Inflammatory macrophage (primary cell): ENCODE data around the gene LRP1B.

Source experiments
- DNase-seq, 2 donors: peaks; one replicate each; pipeline ENCODE4 v3.0.0-alpha.2; 2020 to 2022

The LRP1B gene

DNA sequence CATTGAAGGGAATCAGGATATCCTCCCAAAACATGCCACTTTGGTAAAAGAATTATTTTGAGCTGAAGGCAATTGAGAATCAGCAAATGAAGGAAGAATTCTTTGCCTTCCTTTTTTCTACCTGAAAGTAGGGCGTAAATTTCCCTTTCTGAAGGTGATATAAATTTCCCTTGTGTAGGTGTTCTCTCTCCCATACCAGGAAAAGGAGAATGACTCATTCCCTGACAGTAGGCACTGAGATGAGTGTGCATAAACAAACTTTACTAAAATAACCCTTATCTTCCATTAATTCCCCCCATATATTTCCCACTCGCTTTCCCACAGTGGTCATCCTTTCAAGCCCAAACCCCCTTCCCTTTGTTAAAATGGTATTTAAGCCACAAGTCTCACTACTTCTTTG is 1339.0 kb downstream of the LRP1B start:
- DNase-seq: no peak

DNA sequence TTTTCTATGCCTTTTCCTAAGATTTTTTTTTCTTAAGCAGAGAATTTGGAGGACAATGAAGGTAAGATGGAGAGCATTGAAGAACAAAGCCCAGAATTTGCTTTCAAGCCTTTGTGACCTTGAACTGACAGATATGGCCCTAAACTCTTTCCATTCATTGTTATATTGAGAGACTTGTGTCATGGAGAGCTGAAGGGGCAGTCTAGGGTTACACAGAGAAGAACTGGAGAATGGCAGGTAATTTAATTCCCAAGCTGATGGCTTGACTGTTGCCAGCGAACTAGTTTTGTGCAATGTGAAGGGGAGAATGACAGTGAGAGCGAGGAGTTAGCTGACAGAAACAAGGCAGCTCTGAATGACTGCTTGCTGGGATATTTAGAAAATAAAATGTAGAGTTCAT is 1344.2 kb downstream of the LRP1B start:
- DNase-seq: no peak

DNA sequence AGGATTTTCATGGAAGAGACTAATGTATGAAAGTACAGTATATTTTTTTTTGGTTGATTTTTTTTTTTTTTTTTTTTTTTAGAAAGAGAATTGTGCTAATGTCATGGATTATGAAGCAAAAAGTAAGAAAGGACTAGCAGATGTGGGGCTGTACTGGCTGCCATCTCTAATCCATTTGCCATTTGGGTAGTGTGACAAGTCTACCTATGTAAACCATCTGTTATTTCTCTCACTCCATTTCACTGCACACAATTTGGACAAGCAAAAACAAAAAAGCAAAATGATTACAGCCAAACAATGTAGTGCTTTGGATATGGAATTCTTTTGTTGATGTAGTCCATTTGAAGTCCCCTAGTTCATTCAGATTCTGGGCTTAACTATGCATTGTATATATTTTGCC is 1355.4 kb downstream of the LRP1B start:
- no peak for DNase-seq

DNA sequence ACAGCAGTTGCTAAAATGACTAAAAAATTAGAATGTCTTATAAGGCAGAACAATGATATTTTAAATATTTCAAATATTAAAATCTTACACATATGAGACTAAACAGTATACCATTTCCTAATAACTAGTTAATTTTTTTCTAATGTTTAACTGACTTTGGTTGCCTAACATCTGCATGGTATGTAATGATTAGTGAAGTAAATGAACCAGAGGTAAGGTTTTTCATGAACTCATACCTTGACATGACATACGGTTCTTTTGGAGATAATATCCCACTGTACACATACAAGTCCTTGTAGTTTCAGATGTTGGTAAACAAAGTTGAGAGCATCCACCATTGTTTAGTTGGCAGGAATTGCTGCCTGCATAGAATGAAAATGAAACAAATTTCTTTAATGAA is 1360.2 kb downstream of the LRP1B start:
- no peak for DNase-seq

DNA sequence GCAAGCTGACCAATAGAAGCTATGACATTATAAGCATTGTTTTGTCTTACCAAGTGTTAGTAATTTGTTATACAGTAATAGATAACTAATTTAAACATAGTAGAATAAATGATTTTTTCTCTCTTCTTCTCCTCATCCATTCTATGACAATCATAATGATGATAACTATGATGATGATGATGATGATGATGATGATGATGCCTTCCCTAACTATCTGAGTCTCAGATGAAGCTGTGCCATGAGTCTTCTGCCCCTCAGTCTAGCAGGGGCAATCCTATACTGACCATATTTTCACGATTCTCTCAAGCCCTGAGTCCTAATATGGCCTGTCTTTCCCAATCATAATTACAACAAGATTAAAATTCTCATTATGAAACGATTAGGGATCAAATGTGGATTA is 1369.0 kb downstream of the LRP1B start:
- no peak for DNase-seq

DNA sequence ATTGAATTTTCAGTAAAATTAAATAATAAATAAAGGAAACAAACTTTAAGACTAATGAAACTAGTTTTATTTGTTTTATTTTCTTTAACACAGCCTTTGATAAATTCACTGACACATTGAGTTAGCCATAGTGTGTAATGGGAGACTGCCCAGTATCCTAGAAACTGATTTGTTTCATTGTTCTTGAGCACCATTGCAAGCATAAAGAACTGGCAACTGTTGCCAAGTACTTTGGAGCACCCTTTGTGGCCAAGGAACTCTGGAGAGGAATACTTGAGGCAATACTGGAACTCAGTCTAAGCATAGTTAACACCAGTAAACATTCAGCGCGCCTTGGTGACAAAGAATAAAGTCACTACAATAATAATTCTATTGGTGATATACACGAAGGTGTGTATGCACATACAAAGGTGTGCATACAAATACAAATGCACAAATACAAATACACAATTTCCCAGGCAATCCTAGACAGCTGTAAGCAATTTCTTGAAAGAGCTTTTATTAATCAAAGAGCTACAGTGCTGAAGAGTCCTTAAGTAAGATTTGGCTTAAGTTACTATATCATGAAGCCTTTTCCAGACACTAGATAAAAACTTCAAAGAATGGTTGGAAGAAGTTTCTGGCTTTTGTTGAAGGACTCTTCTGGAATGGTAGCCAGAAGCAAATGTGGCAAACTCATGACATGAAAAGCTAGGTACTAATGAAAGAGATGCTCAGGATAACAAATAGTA is 1371.2 kb downstream of the LRP1B start:
- DNase-seq: no peak

DNA sequence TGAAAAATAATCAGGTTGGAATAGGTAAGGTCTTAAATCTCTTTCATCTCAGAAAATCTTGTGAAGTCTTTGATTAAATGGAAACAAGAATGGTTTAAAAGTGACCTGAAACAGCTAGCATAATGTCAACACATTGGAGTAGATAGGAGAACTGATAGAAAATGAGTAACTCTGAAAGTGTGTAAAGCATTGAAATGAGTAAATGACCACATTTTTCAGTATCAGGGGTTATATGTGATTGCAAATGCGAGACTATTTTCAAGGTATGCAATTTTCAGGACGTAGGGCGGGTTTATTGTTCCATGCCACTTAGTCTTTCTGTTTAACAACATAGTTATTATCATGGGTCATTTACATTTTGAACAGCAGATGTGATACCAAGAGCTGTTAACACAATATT is 1383.2 kb downstream of the LRP1B start:
- DNase-seq: no peak

DNA sequence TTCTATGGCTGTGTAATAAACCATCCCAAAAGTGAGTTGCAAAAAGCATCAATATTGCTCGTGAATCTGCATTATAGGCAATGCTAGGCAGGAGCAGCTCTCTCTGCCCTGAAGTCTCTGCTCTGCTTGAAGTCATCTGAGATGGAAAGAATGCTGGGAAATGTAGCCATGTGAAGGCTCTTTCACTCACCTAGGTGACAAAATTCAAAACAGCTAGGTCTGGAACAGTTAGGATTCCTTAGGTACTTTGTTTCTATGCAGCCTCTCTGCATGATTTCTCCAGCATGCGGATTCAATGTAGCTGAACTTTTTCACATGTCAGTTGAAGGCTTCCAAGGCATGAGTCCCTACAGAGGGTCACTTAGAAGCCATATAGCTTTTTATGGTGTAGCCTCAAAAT is 1383.7 kb downstream of the LRP1B start:
- DNase-seq: no peak

DNA sequence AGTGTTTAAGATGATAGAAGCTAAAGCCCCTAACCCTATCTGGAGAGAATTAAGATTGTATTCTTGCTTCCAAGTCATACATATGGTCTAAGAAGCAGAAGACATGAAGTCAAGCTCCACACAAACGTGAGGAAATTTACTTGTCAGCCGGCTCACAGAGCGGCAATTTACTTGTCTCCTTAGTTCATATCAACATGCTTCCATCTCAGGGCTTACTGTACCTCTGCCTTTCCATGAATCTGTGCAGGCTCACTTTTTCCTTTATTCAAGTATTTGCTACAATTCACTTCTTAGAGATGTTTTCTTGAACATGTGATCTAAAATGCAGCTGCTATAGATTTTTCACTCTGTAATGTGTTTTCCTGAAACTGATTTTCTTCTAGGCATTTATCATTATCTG is 1386.4 kb downstream of the LRP1B start:
- DNase-seq: no peak

DNA sequence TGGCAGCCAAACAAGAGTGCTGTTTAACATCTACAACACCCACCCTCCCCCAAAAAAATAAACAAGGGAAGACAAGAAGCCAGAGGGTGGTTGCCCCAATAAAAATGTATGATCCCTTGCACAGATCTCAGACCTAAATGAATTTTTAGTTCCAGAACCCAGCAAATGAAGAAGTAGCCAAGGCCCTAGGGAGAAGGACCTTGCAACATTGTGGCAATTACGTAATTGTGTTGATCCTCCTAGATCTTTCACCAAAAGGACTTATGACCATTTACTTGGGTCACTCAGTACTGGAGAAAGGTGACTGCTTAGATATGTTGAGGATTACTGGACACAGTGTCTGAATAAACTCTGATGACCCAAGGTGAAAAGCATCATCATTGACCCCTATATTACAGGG is 1393.8 kb downstream of the LRP1B start:
- DNase-seq: peak; percentile 4 to 12

DNA sequence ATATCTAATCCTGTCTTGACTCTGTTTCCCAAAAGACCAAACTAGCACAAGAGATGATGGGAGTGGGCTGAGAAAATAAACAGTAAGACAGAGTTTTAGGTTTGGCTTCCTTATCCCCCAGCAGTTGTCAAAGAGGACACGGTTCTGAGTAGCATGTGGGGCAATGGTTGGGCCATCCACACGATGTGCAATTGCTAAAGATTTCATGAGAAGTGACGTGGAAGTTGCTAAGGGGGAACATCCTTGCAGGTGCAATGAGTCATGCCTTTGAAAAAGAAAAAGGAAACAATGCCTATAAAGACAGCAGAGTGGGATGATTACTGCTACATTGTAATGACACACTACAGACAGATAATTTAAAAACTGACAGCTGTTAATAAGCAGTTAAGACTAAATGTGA is 1395.8 kb downstream of the LRP1B start:
- DNase-seq: no peak

DNA sequence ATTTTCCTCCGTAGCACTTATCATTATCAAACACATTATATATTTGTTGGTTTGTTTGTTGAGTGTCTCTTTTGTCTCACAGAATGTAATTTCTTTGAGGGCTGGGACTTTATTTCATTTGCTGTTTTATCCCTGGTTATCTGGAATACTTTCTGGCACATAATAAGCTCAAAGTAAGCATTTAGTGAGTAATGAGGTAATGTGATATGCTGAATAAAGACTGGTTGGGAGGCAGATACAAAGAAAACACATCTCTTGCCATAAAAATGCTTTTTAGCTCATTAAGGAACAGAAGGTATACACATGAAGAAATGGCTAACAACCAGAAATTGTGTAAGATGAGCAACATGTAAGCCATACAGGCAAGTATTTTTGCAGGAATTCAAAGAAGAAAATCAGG is 1411.8 kb downstream of the LRP1B start:
- DNase-seq: no peak

DNA sequence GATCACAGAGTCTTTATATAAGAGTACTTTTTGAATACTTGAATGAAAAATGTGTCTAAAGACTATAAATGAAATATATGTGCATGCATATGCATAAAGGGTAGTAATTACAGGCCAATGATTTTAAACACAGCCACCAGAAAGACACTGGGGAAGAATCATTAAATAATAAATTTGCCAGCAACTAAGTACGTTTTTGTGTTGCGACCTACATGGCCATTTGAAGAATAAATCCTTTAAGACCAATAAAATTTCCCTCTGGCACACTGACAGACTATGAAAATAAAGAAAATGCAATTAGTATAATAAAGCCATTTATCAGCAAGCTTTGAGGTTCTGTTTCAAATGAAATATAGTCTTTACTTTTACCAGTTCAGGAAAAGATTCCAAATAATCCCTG is 1413.3 kb downstream of the LRP1B start:
- DNase-seq: no peak

DNA sequence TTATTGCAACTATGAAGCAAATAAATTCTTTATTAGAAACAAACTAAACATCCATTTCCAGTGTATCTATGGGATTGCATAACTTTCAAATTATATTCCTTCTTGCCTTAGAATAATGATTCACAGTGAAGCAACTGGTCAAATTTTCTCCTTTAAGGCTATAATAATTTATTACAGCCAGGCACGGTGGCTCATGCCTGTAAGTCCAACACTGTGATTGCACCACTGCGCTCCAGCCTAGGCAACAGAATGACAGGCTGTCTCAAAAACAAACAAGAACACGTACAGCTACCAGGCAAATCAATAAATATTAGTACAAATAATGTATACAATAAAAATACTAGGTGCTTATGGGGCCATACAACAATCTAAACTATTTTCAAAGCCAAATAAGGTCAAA is 1416.2 kb downstream of the LRP1B start:
- DNase-seq: no peak

DNA sequence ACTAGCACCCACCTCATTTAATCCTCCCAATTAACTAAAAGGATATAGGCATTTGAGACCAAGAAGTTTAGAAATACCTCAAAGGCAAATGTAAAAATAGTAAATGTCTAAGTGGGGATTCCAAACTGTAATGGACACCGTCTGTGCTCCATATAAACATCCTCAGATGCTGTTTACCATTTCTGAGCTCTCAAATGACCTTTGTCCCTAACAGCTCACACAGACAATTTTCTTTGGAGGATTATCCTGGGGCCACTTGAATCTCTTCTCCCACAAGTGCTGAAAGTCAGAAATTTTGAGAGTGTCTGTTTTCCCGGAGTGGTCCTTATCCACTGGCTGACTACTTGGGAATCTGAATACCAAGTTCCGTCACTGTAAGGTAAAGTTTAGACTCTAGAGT is 1418.9 kb downstream of the LRP1B start:
- DNase-seq: no peak

DNA sequence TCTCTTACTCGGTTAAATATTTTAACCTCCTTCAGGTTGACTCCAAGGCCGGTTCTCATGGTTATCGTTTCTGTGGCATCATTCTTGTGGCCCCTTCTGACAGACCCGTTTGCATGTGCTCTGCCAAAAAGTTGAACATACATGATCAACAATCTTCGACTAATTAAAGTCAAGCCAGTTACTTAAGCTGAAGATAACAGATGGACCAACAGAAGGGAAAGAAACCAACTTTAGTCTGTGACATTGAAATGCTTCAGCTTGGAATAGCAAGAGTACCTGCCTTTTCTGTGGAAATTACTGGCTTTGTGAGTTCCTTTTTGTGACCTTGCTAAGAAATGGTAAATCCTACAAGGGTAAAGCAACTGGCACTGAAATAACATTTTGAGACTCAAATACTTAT is 1429.1 kb downstream of the LRP1B start:
- DNase-seq: no peak

DNA sequence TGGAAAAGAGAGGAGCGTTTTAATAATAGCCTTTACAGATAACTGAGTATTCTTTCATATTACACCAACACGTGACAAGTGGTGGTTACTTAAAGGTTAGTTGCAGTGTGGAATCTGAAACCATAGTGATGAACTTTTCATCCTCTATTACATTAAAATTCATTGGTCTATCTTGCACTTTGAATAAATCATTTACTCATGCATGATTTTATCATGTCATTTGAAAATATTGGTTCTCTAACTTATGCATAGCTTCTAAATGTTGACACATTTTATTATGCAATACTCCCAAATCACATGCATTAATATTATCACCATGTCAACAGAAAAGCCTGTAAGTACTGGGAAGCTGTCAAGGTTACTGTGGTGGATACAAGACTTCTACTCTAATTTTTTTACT is 1432.2 kb downstream of the LRP1B start:
- no peak for DNase-seq

DNA sequence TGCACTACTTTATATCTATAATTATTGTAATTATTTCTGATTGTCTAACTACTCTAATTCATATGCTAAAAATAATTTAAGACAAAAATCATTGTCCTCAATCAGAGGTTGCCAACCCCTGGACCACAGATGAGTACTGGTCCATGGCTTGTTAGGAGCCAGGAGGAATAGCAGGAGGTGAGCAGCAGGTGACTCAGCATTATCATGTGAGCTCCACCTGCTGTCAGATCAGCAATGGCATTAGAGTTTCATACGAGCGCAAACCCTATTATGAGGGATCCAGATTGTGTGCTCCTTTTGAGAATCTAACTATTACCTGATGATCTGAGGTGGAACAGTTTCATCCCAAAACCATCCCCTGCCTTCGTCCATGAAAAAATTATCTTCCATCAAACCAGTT is 1434.4 kb downstream of the LRP1B start:
- DNase-seq: no peak

DNA sequence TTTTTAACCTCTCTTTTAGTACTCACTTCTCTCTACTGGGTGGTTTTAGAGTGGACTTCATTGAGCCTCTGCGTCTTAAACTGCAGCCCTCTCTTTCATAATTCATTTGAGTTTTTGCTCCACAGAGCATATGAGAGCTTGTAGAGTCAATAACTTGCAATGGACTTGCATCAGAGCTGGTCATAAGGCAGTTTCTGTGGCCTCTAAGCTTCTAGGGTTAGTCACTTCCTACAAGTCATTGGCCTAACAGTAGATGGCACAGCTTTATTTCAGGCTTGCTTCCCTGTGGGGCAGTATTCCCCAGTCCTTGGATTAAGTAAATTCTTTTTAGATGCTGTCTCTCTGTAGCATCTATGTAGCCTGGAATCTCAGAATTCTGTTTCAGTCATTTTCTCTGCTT is 1435.7 kb downstream of the LRP1B start:
- DNase-seq: no peak

DNA sequence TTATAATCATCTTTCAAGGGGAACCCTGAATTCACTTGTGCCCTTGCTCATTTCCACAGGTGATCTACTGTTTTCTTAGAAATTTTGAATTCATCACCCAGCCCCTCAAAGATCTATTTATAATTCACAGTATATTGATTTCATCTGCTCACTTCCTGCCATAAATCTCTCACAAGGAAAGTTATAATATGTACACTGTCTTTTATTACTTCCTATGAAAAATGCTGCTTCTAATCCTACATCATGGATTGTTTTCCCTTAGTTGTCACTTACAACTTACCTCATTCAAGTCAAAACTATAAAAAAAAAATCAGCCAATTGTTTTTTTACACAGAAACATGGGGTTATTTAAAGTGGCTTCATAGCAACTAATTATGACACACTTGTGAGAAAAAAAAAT is 1443.0 kb downstream of the LRP1B start:
- DNase-seq: no peak

DNA sequence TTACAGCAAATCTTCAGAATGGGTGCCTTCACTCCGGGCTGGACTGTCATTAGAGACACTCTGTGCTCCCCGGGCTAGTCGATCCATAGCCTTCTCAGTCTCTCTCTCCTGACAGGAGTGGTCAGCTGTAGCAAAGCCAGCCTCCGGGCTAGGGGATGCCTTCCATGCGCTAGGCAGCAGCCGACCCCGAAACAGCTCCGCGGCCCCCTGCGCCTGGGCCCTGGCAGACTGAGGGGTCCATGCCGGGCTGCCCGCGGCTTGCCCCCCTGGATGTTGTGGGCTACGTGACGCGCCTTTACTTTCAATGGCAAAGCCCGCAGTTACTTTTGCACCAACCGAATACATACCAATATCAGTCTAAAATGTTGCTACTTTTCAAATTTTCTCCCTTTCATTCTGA is 1447.2 kb downstream of the LRP1B start:
- no peak for DNase-seq

DNA sequence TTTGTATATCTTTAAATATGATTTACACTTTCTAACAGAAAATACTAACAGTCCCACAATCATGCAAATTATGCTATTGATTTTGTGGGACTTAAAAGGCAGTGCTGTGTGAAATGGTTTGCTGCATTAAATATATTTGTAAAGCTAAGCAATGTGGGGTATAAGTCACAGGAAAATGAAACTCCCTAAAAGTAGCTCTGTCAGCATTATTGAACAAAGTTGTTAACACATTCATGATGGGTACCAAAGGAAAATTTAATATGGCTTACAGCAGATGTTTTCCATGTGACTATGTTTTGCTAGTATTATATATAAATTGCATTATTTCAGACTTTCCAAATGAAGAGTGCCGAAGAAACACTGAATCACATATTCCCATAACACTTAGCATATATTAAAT is 1450.0 kb downstream of the LRP1B start:
- DNase-seq: no peak

DNA sequence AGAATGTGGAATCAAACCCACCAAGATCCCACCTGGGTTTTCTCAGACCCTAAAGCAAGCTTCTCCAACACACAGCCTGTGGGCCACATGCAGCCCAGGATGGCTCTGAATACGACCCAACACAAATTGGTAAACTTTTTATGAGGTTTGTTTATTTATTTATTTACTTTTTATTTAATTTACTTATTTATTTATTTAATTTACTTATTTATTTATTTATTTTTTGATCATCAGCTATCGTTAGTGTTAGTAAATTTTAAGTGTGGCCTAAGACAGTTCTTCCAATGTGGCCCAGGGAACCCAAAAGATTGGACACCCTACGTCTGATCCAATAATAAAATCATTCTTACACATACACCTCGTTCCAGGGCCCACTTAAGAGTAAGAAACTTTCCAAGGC is 1451.1 kb downstream of the LRP1B start:
- no peak for DNase-seq

DNA sequence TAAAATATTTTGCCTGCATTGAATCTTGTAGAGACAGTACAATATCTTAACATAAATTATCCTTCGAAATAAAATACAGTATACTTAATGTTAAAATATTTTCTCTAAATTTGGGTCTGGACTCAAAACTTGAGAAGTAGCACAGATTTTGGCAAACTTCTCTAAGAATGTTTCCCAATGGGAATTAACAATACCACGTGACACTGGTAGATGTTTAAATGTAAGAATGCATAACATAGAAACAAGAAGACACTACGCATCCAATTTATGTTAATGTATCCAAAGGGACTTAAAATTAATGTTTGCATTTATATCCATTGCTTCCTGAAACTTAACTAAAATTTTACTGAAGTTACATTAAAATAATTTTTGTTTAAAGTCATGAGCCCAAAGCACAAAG is 1460.9 kb downstream of the LRP1B start:
- no peak for DNase-seq

DNA sequence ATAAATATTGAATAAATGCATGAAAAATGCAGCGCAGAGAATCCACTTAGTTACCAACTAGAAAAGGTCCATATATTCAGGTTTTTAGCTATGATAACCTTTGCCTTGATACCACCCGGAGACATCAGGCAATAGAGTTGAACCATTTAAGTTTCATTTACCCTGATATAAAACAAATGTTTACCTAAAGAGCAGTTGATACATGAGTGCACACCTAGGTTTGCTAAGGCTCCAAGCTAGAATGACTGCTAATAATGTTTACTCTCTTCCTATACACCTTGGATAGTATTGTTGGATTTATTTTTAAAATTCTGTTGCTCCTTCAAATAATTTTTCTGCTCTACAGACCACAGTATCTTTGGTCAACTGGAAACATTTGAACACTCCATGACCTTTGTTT is 1463.6 kb downstream of the LRP1B start:
- DNase-seq: no peak

DNA sequence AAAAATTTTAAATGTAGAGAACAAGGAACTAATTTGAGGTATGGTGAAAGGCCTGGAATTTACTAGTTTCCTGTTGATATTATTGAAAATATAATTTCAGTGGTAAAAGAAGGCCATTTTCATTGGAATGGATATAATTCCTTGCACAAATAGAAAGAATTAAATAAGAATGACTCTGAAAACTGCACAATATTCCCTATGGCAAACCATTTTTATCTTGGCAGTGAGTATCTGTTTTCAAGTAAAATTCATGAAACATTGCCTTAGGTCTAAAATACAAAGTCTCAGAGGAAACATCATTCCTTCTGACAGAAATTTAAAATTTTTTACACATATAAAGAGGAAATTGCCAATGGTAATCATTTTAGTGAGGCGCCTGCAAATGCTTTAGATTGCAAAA is 1468.3 kb downstream of the LRP1B start:
- DNase-seq: no peak
